Measurements from ENCODE around the gene INPP4A. TPM values are rescaled to one million over a fixed set of nuclear protein-coding genes. Genes with fewer than 3 reads are reported as not detected.

The INPP4A gene
- total and polyA plus RNA-seq, 9 of the 15 experiments (the other 6 are each of a cell fraction or from before 2014, with no cell fraction given), result 1.8 to 15.7 (median 8.3) TPM

- H3K27ac ChIP-seq (ENCODE audit: extremely low read depth, low read depth, low read length), result no peak overlapping the region
- no peak overlapping the region for H2AFZ ChIP-seq (ENCODE audit: low read depth, low read length)
- intact Hi-C loops (cut with micrococcal nuclease) (no loop called here), in situ Hi-C loops (cut with MboI) (no loop called here)
- ChIA-PET CTCF (ENCODE audit: low intra/inter-chr PET ratio) (no interaction called here), POLR2A (no interaction called here)
- no TSS peak for BruUV-seq (replicated peaks)
- H3K36me3 ChIP-seq (ENCODE audit: control insufficient read depth, insufficient read depth, low read length), result no peaks in the 10 kb centered on the region
- H3K79me2 ChIP-seq (ENCODE audit: control insufficient read depth, insufficient read depth, low read length), result peaks cover 6% of the 10 kb centered on the region; the same call in 2 of the 3 replicates
- H3K4me2 ChIP-seq (ENCODE audit: insufficient read depth, low read length), result no peak overlapping the region
- no peak overlapping the region for H3K9ac ChIP-seq (ENCODE audit: insufficient read depth in 1 of 2, low read depth in 2 of 2, low read length in 2 of 2)
- 63% methylated on average over 13 of the region's 13 CpGs for WGBS (ENCODE audit: insufficient coverage, low coverage, missing lambda C conversion rate)
- FAIRE-seq (no peak), ATAC-seq (no peak), DNase-seq (ENCODE audit: extremely low read depth in 1 of 4, low spot score in 3 of 4) (no peak)
- H3K9me3 ChIP-seq (replicated peaks; ENCODE audit: control insufficient read depth, insufficient read depth, low read depth, low read length), result no peaks in the 10 kb centered on the region
- H3K27me3 ChIP-seq (ENCODE audit: control insufficient read depth in 2 of 2, insufficient read depth in 2 of 2, low read length in 2 of 2), result no peaks in the 10 kb centered on the region
- peaks cover 0 to 7% of the 10 kb centered on the region in 2 experiments; a peak in 2 of 5 replicates for H3K4me1 ChIP-seq (replicated peaks in 1 of 2; ENCODE audit: control insufficient read depth in 2 of 2, insufficient read depth in 2 of 2, low read length in 2 of 2)
- H4K20me1 ChIP-seq (replicated peaks; ENCODE audit: control insufficient read depth, insufficient read depth, low read length), result peaks cover 33% of the 10 kb centered on the region
- peaks cover 3% of the 10 kb centered on the region for H3K9me1 ChIP-seq (ENCODE audit: control insufficient read depth, insufficient read depth, low read length)
- no peak overlapping the region for H3K4me3 ChIP-seq
- TF ChIP-seq NELFE (IDR thresholded peaks at IDR 0.05; ENCODE audit: insufficient read depth, insufficient read length) (no peak), ZNF707 (CRISPR knock-in tag; conservative IDR thresholded peaks at IDR 0.05) (no peak), PCBP2 (IDR thresholded peaks at IDR 0.05; ENCODE audit: low read depth, low read length, poor library complexity, severe bottlenecking) (no peak), MCM7 (IDR thresholded peaks at IDR 0.05) (no peak), POLR2B (IDR thresholded peaks at IDR 0.05; ENCODE audit: low read depth, partially characterized antibody) (no peak), ZFPM2 (CRISPR knock-in tag; IDR thresholded peaks at IDR 0.05) (no peak), SRSF1 (IDR thresholded peaks at IDR 0.05; ENCODE audit: low read depth, low read length) (no peak), CHAMP1 (IDR thresholded peaks at IDR 0.05) (no peak)
- TF ChIP-seq, protein P1, sequence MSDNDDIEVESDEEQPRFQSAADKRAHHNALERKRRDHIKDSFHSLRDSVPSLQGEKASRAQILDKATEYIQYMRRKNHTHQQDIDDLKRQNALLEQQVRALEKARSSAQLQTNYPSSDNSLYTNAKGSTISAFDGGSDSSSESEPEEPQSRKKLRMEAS (CRISPR knock-in tag; IDR thresholded peaks at IDR 0.05), result no peak
- TF ChIP-seq, protein P2, sequence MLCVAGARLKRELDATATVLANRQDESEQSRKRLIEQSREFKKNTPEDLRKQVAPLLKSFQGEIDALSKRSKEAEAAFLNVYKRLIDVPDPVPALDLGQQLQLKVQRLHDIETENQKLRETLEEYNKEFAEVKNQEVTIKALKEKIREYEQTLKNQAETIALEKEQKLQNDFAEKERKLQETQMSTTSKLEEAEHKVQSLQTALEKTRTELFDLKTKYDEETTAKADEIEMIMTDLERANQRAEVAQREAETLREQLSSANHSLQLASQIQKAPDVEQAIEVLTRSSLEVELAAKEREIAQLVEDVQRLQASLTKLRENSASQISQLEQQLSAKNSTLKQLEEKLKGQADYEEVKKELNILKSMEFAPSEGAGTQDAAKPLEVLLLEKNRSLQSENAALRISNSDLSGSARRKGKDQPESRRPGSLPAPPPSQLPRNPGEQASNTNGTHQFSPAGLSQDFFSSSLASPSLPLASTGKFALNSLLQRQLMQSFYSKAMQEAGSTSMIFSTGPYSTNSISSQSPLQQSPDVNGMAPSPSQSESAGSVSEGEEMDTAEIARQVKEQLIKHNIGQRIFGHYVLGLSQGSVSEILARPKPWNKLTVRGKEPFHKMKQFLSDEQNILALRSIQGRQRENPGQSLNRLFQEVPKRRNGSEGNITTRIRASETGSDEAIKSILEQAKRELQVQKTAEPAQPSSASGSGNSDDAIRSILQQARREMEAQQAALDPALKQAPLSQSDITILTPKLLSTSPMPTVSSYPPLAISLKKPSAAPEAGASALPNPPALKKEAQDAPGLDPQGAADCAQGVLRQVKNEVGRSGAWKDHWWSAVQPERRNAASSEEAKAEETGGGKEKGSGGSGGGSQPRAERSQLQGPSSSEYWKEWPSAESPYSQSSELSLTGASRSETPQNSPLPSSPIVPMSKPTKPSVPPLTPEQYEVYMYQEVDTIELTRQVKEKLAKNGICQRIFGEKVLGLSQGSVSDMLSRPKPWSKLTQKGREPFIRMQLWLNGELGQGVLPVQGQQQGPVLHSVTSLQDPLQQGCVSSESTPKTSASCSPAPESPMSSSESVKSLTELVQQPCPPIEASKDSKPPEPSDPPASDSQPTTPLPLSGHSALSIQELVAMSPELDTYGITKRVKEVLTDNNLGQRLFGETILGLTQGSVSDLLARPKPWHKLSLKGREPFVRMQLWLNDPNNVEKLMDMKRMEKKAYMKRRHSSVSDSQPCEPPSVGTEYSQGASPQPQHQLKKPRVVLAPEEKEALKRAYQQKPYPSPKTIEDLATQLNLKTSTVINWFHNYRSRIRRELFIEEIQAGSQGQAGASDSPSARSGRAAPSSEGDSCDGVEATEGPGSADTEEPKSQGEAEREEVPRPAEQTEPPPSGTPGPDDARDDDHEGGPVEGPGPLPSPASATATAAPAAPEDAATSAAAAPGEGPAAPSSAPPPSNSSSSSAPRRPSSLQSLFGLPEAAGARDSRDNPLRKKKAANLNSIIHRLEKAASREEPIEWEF (CRISPR knock-in tag; IDR thresholded peaks at IDR 0.05), result no peak
These were observed 40.2 kb downstream of the INPP4A start for GRCh38 chr2:98484652-98485452.
